ENCODE measurements around the gene GNG14.
"Not testable (repeated sequence)": the region's sequence is repeated elsewhere in the genome, so short reads cannot be mapped to it uniquely, and the experiment has no call there.

GNG14 gene

GRCh38 chr19:12687496-12688196, at the start of gene GNG14:
TSS of gene GNG14 (plus strand) at chr19:12687998. CDS start at chr19:12688049, 51 bp downstream.
- DNase-seq, result no peak

- DNase-seq, result no peak
Observed at GRCh38 chr19:12638611-12639182, 49.1 kb upstream of the GNG14 start.

- peak; percentile 86 for DNase-seq
Observed at GRCh38 chr19:12639901-12640613, 47.7 kb upstream of the GNG14 start.

GRCh38 chr19:12641456-12641855, 46.3 kb upstream of the GNG14 start:
- DNase-seq, result no peak

- DNase-seq, result no peak
Observed at GRCh38 chr19:12642506-12642905, 45.3 kb upstream of the GNG14 start.

GRCh38 chr19:12643716-12644115, 44.1 kb upstream of the GNG14 start:
- DNase-seq, result not testable (repeated sequence)

- no peak for DNase-seq
Observed at GRCh38 chr19:12646551-12646950, 41.2 kb upstream of the GNG14 start.

- no peak for DNase-seq
Observed at GRCh38 chr19:12647047-12647446, 40.8 kb upstream of the GNG14 start.

- no peak for DNase-seq
Observed at GRCh38 chr19:12647490-12648071, 40.2 kb upstream of the GNG14 start.

GRCh38 chr19:12648088-12648487, 39.7 kb upstream of the GNG14 start:
- no peak for DNase-seq

GRCh38 chr19:12649941-12650340, 37.9 kb upstream of the GNG14 start:
- DNase-seq, result no peak

GRCh38 chr19:12652219-12652618, 35.6 kb upstream of the GNG14 start:
- no peak for DNase-seq

GRCh38 chr19:12655546-12655945, 32.3 kb upstream of the GNG14 start:
- DNase-seq, result no peak

GRCh38 chr19:12656899-12657571, 30.8 kb upstream of the GNG14 start:
- no peak for DNase-seq

- no peak for DNase-seq
Observed at GRCh38 chr19:12657966-12658365, 29.8 kb upstream of the GNG14 start.

- no peak for DNase-seq
Observed at GRCh38 chr19:12660980-12661379, 26.8 kb upstream of the GNG14 start.

GRCh38 chr19:12664406-12665280, 23.2 kb upstream of the GNG14 start:
- no peak for DNase-seq

GRCh38 chr19:12665281-12665573, 22.6 kb upstream of the GNG14 start:
- no peak for DNase-seq

GRCh38 chr19:12665671-12666264, 22.0 kb upstream of the GNG14 start:
- no peak for DNase-seq

GRCh38 chr19:12666265-12667048, 21.3 kb upstream of the GNG14 start, which contains the start of the genes MAN2B1 and WDR83:
TSS of gene MAN2B1 (minus strand) at chr19:12666742. CDS start at chr19:12666701, 41 bp downstream.
TSS of gene WDR83 (plus strand) at chr19:12666807. CDS start at chr19:12669791, 2,984 bp downstream.
- DNase-seq, result peak; percentile 83
